ENCODE data around the gene NUP93.

NUP93 gene

DNA sequence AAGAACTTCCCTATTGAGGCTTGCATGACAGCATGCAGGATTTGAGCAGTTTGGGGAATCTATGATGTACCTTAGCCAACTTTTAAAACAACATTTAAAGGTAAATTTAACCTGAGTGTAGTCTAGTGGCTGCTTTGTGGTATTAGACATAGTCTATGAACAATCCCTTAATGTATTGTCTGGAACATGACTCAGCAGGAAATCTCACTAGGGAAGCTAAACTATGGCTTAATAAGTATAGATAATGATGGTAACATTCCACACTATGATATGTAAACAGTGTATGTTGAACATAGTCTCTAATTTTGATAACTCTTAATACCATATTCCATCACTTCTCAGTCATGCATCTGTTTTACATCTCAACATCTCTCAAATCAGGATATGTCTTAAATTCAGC is 83.0 kb downstream of the NUP93 start:
- intact Hi-C loops (cut with micrococcal nuclease) = no loop called here
- Mint-ChIP-seq H3K27ac (no peak overlapping the region), H3K4me3 (no peak overlapping the region), H3K9me3 (no peaks in the 10 kb centered on the region), H3K4me1 (ENCODE audit: low read depth) (peaks cover 6% of the 10 kb centered on the region), H3K36me3 (ENCODE audit: low read depth) (peaks cover 28% of the 10 kb centered on the region), H3K27me3 (no peaks in the 10 kb centered on the region)

DNA sequence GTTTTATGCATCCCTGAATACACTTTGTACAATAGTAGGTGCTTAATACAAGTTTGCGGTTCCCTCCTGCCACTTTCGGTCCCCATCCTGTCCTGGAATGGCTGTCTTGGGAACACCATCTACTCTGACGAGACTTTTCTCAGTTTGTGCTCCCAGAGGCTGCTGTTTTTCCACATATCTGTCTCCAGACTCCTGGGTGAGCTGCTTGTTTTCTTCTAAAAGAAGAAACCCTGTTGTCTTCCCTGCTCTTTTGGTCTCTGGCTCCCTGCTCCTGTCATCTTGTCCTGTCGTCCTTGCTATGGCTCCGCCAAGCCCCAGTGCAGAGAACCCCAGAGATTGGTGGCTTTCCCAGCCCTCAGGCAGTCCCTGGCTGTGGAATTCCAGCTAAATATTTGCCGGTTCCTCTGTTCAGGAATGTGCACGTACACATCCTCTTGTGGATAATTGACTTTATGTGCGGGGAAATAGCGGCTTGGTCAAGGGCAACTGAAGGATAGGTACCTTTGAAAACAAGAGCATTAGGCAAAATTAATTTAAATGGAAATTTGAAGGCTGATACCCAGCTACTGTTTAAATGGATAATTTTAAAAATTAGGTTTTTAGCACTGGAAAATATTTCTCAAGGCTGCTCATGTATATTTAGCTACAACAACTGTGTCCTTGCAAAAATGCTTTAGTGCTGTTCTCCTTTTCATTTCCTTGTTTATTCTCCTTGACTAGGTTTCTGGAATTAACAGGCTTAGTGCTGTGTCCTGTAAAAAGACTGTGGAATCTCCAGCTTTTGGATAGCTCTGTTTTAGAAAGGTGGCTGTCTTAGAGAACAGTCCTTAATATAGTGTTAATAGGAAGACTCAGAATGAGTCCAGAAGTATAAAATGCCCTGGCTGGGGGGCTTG is 84.9 kb downstream of the NUP93 start:
- intact Hi-C loops (cut with micrococcal nuclease) = no loop called here
- no peaks in the 10 kb centered on the region for H3K27me3 Mint-ChIP-seq
- no peaks in the 10 kb centered on the region for H3K9me3 Mint-ChIP-seq
- no peak overlapping the region for H3K4me3 Mint-ChIP-seq
- peaks cover 6% of the 10 kb centered on the region for H3K4me1 Mint-ChIP-seq (ENCODE audit: low read depth)
- H3K36me3 Mint-ChIP-seq (ENCODE audit: low read depth) = peaks cover 30% of the 10 kb centered on the region
- H3K27ac Mint-ChIP-seq = no peak overlapping the region

DNA sequence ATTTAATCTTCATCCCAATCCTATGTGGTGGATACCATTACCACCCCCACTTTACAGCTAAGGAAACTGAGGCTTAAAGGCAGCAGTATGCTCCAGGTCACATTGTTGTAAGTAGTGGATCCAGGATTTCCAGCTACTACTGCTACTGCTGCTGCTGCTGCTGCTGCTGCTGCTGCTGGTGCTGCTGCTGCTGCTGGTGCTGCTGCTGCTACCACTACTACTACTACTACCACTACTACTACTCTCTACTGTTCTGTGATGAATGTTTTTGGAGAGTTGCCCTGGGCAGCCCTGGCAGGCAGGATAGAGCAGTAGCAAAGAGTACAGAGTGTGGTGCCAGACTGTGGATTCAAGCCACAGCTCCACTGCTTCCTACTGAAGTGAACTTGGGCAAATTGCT is 85.8 kb downstream of the NUP93 start:
- Mint-ChIP-seq H3K27me3 (no peaks in the 10 kb centered on the region), H3K4me1 (ENCODE audit: low read depth) (peaks cover 6% of the 10 kb centered on the region), H3K4me3 (no peak overlapping the region), H3K27ac (no peak overlapping the region), H3K36me3 (ENCODE audit: low read depth) (peaks cover 38% of the 10 kb centered on the region), H3K9me3 (no peaks in the 10 kb centered on the region)
- intact Hi-C loops (cut with micrococcal nuclease) = no loop called here

DNA sequence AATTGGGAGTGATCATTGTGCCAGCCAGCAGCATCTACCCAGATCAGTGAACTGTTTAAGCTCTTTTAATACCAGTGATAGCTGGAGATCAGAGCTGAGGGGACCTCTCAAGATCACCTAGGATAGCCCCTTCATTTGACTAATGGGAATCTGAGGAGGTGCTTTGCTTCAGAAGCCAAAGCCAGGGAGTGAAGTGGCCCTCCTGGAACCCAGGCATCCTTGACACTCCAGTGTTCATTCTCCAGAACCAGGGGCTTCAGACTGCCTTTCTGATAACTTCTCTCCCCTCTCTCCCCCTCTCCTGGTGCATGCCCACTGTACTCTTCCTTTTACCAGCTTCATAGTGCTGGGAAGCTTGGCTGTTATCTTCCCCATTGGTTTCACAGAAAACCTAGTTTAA is 87.1 kb downstream of the NUP93 start:
- peaks cover 51% of the 10 kb centered on the region for H3K36me3 Mint-ChIP-seq (ENCODE audit: low read depth)
- peaks cover 6% of the 10 kb centered on the region for H3K4me1 Mint-ChIP-seq (ENCODE audit: low read depth)
- H3K4me3 Mint-ChIP-seq = no peak overlapping the region
- H3K27me3 Mint-ChIP-seq = no peaks in the 10 kb centered on the region
- no peaks in the 10 kb centered on the region for H3K9me3 Mint-ChIP-seq
- H3K27ac Mint-ChIP-seq = no peak overlapping the region
- intact Hi-C loops (cut with micrococcal nuclease) = no loop called here

DNA sequence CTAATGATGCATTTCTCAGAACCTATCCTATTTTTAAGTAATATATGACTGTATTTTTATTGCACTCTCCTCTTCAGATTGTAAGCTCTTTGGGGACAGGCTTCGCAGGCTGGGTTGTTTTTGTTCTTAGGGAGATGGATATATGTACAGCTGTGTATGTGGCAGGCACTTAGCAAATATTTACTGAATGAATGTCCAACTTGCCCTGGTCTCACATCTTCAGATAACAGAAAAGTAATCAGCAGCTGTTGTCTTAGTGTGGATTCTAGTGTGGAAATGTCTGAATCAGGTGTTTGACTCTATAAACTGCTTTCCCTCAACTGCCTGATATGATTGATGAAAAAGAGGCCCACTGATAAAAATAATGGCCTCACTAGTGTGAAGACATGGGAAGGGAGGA is 88.0 kb downstream of the NUP93 start:
- Mint-ChIP-seq H3K27me3 (no peaks in the 10 kb centered on the region), H3K4me3 (no peak overlapping the region), H3K4me1 (ENCODE audit: low read depth) (no peaks in the 10 kb centered on the region), H3K36me3 (ENCODE audit: low read depth) (peaks cover 60% of the 10 kb centered on the region), H3K9me3 (no peaks in the 10 kb centered on the region), H3K27ac (no peak overlapping the region)
- intact Hi-C loops (cut with micrococcal nuclease) = no loop called here

DNA sequence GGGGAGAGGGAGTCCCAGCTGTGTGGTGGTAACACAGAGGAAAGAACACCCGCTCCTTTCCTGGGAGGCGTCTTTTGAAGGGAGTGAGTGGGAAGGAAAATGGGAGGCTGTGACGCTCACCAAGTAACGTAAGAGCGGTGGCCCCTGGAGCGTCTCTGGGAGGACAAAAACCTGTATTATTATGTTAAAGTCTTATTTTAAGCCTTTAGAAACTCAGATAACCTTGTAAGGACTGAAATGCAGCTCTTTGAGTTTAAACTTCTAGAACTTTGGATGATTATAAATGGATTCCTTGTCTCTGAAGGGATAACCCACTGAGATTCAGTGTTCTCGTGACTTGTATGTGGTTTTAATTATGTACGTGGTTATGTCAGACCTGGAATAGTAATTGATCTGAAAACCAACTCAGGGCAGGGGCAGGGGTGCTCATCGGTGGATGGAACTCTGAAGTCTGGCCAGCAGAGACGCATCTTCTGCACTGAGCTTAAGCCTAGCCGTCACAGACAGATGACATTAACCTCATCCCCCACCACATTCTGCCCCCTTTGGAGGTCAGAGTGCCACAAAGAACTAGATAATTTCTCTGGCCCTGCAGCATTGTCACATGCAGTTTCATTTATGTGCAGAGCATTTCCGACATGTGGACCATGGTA is 93.3 kb downstream of the NUP93 start:
- H3K27me3 Mint-ChIP-seq = no peaks in the 10 kb centered on the region
- H3K36me3 Mint-ChIP-seq (ENCODE audit: low read depth) = peaks cover 87% of the 10 kb centered on the region
- H3K9me3 Mint-ChIP-seq = no peaks in the 10 kb centered on the region
- intact Hi-C loops (cut with micrococcal nuclease) = no loop called here
- H3K27ac Mint-ChIP-seq = no peak overlapping the region
- no peak overlapping the region for H3K4me3 Mint-ChIP-seq
- H3K4me1 Mint-ChIP-seq (ENCODE audit: low read depth) = peaks cover 5% of the 10 kb centered on the region

DNA sequence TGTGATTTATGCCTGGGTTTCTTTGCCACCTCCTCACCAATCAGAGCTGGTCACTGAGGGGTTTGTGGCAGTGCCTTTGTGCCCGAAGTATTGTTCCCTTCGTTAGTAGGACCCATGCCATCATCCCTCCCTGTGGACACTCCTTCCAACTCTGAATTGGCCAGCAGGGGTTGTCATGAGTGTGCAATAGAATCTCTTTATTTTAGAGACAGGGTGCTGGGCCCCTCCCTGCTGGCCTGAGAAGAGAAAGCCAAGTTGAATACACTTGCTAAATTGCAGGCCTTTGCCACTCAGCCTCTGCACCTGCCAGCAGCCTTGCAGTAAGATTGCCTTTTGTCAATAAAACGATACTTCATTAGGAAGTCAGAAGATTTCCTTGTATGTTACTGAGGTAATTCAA is 94.4 kb downstream of the NUP93 start:
- H3K27ac Mint-ChIP-seq = no peak overlapping the region
- H3K36me3 Mint-ChIP-seq (ENCODE audit: low read depth) = peaks cover 95% of the 10 kb centered on the region
- H3K9me3 Mint-ChIP-seq = no peaks in the 10 kb centered on the region
- peaks cover 5% of the 10 kb centered on the region for H3K4me1 Mint-ChIP-seq (ENCODE audit: low read depth)
- no peak overlapping the region for H3K4me3 Mint-ChIP-seq
- intact Hi-C loops (cut with micrococcal nuclease) = no loop called here
- no peaks in the 10 kb centered on the region for H3K27me3 Mint-ChIP-seq

DNA sequence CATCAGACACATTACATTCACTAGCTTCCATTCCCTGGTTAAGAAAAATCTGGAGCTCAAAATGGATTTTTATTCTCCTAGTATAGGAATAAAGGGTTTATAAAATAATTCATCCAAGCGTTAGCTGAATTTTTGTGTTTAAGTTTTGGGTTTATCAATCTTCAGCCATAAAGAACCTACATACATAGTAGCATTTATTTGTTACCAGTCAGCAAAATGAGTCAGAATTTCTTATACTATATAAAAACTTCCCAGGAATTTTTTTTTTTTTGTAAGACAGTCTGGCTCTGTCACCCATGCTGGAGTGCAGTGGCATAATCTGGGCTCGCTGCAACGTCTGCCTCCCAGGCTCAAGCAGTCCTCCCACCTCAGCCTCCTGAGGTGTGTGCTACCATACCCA is 94.9 kb downstream of the NUP93 start:
- H3K27ac Mint-ChIP-seq = no peak overlapping the region
- intact Hi-C loops (cut with micrococcal nuclease) = no loop called here

DNA sequence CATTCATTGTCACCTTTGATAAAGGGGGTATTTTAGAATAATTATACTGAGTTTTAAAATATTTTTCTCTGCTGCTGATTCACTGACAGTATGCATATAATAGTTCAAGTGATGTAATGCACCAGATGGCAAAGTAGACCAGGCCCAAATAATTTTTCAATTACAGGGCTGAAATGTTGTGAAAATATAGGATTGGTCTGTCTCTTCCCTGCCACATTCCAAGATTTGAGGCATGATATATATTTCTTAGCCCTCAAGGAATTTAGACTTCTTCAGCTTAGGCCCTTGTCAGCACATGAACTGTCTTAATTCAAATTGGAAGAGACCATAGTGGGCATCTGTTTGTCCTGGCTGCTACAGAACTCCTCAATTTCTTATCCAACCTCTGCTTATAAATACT is 95.9 kb downstream of the NUP93 start:
- Mint-ChIP-seq H3K4me3 (no peak overlapping the region), H3K27me3 (no peaks in the 10 kb centered on the region), H3K36me3 (ENCODE audit: low read depth) (peaks cover 94% of the 10 kb centered on the region), H3K4me1 (ENCODE audit: low read depth) (peaks cover 5% of the 10 kb centered on the region), H3K27ac (no peak overlapping the region), H3K9me3 (no peaks in the 10 kb centered on the region)
- intact Hi-C loops (cut with micrococcal nuclease) = no loop called here

More for the DNA sequence above, 94.9 kb downstream of the NUP93 start:
- Mint-ChIP-seq H3K36me3 (ENCODE audit: low read depth) (peaks cover 95% of the 10 kb centered on the region), H3K9me3 (no peaks in the 10 kb centered on the region), H3K4me1 (ENCODE audit: low read depth) (peaks cover 5% of the 10 kb centered on the region), H3K27me3 (no peaks in the 10 kb centered on the region), H3K4me3 (no peak overlapping the region)

DNA sequence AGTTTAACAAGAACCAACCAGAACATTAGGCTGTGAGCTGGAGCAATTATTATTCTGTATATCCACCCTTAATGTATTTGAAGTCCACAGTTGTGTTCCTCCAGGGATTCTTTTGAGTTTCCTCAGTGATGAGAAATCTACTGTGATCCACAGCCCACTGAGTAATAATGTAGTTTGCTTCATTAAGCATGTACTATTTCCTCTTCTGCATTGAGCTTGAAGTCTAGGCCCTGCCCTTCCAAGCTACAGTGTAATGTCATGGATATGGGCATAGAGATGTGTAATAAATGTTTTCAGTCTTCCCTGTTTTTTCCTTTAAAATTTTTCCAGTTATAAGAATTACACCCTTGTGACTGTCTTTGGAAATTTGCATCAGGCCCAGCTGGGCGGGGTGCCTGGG is 98.7 kb downstream of the NUP93 start:
- H3K4me3 Mint-ChIP-seq = no peak overlapping the region
- intact Hi-C loops (cut with micrococcal nuclease) = no loop called here
- no peaks in the 10 kb centered on the region for H3K9me3 Mint-ChIP-seq
- peaks cover 5% of the 10 kb centered on the region for H3K4me1 Mint-ChIP-seq (ENCODE audit: low read depth)
- H3K27me3 Mint-ChIP-seq = no peaks in the 10 kb centered on the region
- peaks cover 93% of the 10 kb centered on the region for H3K36me3 Mint-ChIP-seq (ENCODE audit: low read depth)
- no peak overlapping the region for H3K27ac Mint-ChIP-seq

DNA sequence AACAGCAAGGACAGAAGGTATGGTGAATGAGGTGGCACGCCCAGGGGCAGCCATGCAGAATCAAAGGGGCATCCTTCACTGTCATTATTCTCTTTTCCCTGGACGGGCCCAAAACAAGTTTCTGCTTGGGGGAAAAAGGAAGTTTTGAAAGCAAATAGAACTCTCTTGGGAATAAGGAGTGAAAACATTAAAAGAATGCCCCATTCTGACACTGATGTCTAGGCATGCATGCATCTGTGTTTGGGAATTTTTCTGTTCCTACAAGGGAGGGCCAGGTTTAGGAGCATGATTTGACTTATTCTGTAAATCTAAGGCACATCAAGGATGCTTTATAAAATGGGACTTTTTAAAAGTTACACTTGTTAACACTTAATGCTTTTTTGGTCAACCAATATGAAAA is 100.7 kb downstream of the NUP93 start:
- Mint-ChIP-seq H3K36me3 (ENCODE audit: low read depth) (peaks cover 93% of the 10 kb centered on the region), H3K27ac (no peak overlapping the region), H3K4me3 (no peak overlapping the region), H3K9me3 (no peaks in the 10 kb centered on the region), H3K27me3 (no peaks in the 10 kb centered on the region), H3K4me1 (ENCODE audit: low read depth) (no peaks in the 10 kb centered on the region)
- intact Hi-C loops (cut with micrococcal nuclease) = no loop called here

DNA sequence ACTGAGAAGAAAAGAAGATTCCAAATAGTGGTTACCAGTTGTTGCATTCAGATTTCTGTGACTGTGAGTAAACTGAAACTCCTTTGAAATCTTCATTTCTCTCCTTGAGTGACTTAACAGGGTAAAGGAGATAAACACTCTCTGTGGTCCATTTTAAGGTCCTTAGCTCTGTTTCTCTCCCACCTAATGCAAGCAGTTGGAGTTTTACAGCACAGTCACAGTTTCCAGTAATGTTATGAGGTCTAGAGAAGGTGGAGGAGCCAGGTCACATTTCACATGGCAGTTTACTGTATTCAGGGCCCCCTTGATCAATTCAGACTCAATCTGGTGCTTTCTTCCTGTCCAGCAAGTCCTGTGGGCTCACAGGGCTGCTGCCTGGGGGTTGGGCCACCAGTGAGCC is 102.8 kb downstream of the NUP93 start:
- Mint-ChIP-seq H3K36me3 (ENCODE audit: low read depth) (peaks cover 95% of the 10 kb centered on the region), H3K4me3 (no peak overlapping the region), H3K4me1 (ENCODE audit: low read depth) (no peaks in the 10 kb centered on the region), H3K9me3 (no peaks in the 10 kb centered on the region), H3K27ac (no peak overlapping the region), H3K27me3 (no peaks in the 10 kb centered on the region)
- intact Hi-C loops (cut with micrococcal nuclease) = no loop called here

DNA sequence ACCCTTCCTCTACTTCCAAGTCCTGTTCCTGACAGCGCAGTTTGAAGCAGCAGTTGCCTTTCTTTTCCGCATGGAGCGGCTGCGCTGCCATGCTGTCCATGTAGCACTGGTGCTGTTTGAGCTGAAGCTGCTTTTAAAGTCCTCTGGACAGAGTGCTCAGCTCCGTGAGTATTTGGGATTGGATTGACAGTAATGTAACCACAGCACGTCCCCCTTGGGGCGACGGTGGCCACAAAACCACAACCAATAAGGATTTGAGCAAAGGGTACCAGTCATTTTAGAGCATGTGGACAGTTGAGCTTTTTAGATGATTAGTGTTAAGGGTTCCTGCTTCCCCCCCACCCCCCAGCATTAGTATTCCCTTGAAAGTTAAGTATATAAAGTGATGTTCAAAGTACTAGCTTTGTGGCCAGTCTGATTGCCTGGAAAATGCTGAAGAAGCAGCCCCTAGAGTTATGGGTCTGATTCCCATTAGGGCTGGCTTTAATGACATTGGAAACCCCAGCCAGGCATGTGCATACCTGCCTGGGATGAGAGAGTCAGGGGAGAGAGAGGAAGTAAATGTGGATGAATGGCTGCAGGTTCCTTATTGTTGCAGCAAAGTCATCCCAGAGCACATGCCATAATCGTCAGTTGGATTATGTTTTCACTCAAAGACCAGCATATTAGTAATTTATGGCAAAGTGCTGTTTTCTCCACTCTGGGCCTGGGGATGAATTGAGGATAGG is 103.5 kb downstream of the NUP93 start:
- H3K27ac Mint-ChIP-seq = no peak overlapping the region
- peaks cover 97% of the 10 kb centered on the region for H3K36me3 Mint-ChIP-seq (ENCODE audit: low read depth)
- no peaks in the 10 kb centered on the region for H3K27me3 Mint-ChIP-seq
- no peaks in the 10 kb centered on the region for H3K9me3 Mint-ChIP-seq
- intact Hi-C loops (cut with micrococcal nuclease) = no loop called here
- no peaks in the 10 kb centered on the region for H3K4me1 Mint-ChIP-seq (ENCODE audit: low read depth)
- no peak overlapping the region for H3K4me3 Mint-ChIP-seq

DNA sequence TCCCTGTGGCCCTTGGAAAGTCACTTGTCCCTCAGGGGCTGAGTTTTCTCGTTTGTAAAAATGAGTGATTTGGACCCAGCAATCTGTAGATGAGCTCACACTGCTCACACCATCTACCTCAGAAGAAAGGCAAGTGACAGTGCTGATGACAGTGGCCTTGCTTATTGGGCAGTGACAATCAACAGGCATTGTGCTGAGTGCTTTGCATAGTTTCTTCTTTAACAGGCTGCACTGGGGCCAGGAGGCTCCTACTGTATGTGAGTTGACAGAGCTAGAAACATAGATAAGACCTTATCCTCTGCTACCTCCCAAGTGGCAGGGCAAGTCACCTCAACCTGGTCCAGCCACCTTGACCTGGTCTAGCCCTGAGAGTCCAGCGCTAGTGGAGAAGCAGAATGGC is 105.4 kb downstream of the NUP93 start:
- Mint-ChIP-seq H3K9me3 (no peaks in the 10 kb centered on the region), H3K4me3 (no peak overlapping the region), H3K27me3 (no peaks in the 10 kb centered on the region), H3K36me3 (ENCODE audit: low read depth) (peaks cover 99% of the 10 kb centered on the region), H3K4me1 (ENCODE audit: low read depth) (no peaks in the 10 kb centered on the region), H3K27ac (no peak overlapping the region)
- intact Hi-C loops (cut with micrococcal nuclease) = no loop called here

Measured in dendritic cell treated with granulocyte-macrophage colony-stimulating factor and Interleukin-4, amounts not matched to agents 40 ng/mL and 50 ng/mL, for 4 days (primary cell).